Karpas-422 (cell line): ENCODE data around the gene ITPR2. TPM values are rescaled to one million over a fixed set of nuclear protein-coding genes. Genes with fewer than 3 reads are reported as not detected.
A peak's percentile ranks its signal among the peaks of the same experiment; 100 is the strongest.
"Not testable (repeated sequence)": the region's sequence is repeated elsewhere in the genome, so short reads cannot be mapped to it uniquely, and the experiment has no call there.

ENCODE experiments used
- DNase-seq: peaks from one replicate; pipeline ENCODE4 v3.0.0-alpha.2; 2015
- H2AFZ ChIP-seq: fragments of 200-600 bp; sonication (generic); 2 replicates; pipeline ENCODE4 v1.6.1; 2014; ENCODE audit warnings: antibody characterized with exemption, low read length, mixed read lengths
- H3K27ac ChIP-seq: fragments of 200-600 bp; sonication (generic); 2 replicates; pipeline ENCODE4 v1.5.1; 2014; ENCODE audit warnings: mild to moderate bottlenecking, low read length, moderate library complexity
- H3K27me3 ChIP-seq: fragments of 200-600 bp; sonication (generic); 2 replicates; pipeline ENCODE4 v1.6.1; 2014; ENCODE audit warnings: low read length, mixed read lengths
- H3K36me3 ChIP-seq: fragments of 200-600 bp; sonication (generic); 2 replicates; pipeline ENCODE4 v1.6.1; 2014; ENCODE audit warnings: low read length, mixed read lengths; ENCODE audit not compliant: insufficient read depth
- H3K4me1 ChIP-seq: fragments of 200-600 bp; sonication (generic); 2 replicates; pipeline ENCODE4 v1.6.1; 2014; ENCODE audit warnings: mild to moderate bottlenecking, low read length, mixed read lengths
- H3K4me2 ChIP-seq: fragments of 200-600 bp; sonication (generic); 2 replicates; pipeline ENCODE4 v1.6.1; 2014; ENCODE audit warnings: low read length, low read depth, mild to moderate bottlenecking; ENCODE audit not compliant: poor library complexity, severe bottlenecking
- H3K4me3 ChIP-seq: fragments of 200-600 bp; sonication (generic); 2 replicates; pipeline ENCODE4 v1.5.1; 2014; ENCODE audit warnings: mild to moderate bottlenecking, antibody characterized with exemption, low read length, mixed read lengths
- H3K79me2 ChIP-seq: fragments of 200-600 bp; sonication (generic); 2 replicates; pipeline ENCODE4 v1.6.1; 2014; ENCODE audit warnings: mild to moderate bottlenecking, low read length, mixed read lengths
- H3K9ac ChIP-seq: fragments of 200-600 bp; sonication (generic); 2 replicates; pipeline ENCODE4 v1.6.0; 2014; ENCODE audit warnings: low read length
- H3K9me2 ChIP-seq: fragments of 200-600 bp; sonication (generic), shearing (Covaris generic); replicated peaks from 2 replicates; pipeline ENCODE4 v1.6.0; 2014; ENCODE audit warnings: mild to moderate bottlenecking, low read length, moderate library complexity; ENCODE audit not compliant: insufficient read depth
- H3K9me3 ChIP-seq: fragments of 300-700, 200-600 bp; sonication (generic); 2 replicates; pipeline ENCODE4 v1.6.1; 2014; ENCODE audit warnings: low read length, mixed read lengths
- H4K20me1 ChIP-seq: fragments of 200-600 bp; sonication (generic); 2 replicates; pipeline ENCODE4 v1.6.1; 2014; ENCODE audit warnings: mild to moderate bottlenecking, antibody characterized with exemption, low read length, low read depth; ENCODE audit not compliant: insufficient read depth
- total RNA-seq: library from RNA; depleted of rRNA; stranded (reverse); fragments of >200 nt; shearing (Covaris generic); gene quantifications from 2 replicates; pipeline ENCODE4 v1.2.3, GENCODE V29; 2014; ENCODE audit warnings: low replicate concordance

Gene ITPR2
- total RNA-seq, 1 experiment from 2014 or later: 128 TPM

DNA sequence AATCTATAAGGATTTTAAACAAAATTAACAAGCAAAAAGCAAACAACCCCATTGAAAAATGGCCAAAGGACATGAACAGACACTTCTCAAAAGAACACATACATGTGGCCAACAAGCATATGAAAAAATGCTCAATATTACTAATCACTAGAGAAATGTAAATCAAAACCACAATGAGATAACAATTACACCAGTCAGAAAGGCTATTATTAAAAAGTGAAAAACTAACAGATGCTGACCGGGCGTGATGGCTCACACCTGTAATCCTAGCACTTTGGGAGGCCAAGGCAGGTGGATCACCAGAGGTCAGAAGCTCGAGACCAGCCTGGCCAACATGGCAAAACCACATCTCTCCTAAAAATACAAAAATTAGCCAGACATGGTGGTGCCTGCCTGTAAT is 315.7 kb downstream of the ITPR2 start:
- not testable (repeated sequence) for H3K9me2 ChIP-seq, H4K20me1 ChIP-seq, H3K4me2 ChIP-seq, DNase-seq, H2AFZ ChIP-seq, H3K9ac ChIP-seq, H3K27ac ChIP-seq, H3K27me3 ChIP-seq, H3K9me3 ChIP-seq, H3K36me3 ChIP-seq, H3K4me3 ChIP-seq
- Histone ChIP-seq H3K4me1 (peaks cover 20% of the 10 kb centered on the region), H3K79me2 (peaks cover 23% of the 10 kb centered on the region; the same call in 1 of the 2 replicates)

DNA sequence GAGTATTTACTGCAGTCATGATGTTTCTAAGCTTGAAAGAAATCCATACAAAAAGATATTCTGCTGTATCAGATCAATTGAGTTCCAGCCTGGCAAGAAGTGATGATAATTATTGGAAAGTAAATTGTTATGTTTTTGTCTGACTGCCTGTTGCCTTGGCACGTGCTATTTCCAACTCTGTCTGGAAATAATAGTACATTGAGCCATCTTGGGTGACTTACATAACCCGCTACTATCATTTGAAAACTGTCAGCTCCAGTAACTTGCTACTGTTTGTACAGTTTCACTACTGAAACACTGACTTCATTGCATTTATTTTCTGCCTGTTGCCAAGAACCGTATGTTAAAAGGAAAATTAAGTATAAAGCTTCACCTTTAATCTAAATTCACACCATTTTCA is 318.6 kb downstream of the ITPR2 start:
- Histone ChIP-seq H3K27ac (no peak overlapping the region), H3K9me3 (no peaks in the 10 kb centered on the region), H3K27me3 (no peaks in the 10 kb centered on the region), H3K4me2 (no peak overlapping the region), H3K4me3 (no peak overlapping the region), H3K9me2 (no peaks in the 10 kb centered on the region), H3K9ac (no peak overlapping the region), H3K79me2 (peaks cover 23% of the 10 kb centered on the region; the same call in 1 of the 2 replicates), H4K20me1 (no peaks in the 10 kb centered on the region), H3K36me3 (no peaks in the 10 kb centered on the region), H3K4me1 (peaks cover 31% of the 10 kb centered on the region), H2AFZ (no peak overlapping the region)
- no peak for DNase-seq

- Histone ChIP-seq H3K9me3 (no peaks in the 10 kb centered on the region), H3K79me2 (peaks cover 23% of the 10 kb centered on the region; the same call in 1 of the 2 replicates), H3K9me2 (no peaks in the 10 kb centered on the region), H2AFZ (no peak overlapping the region), H3K27me3 (no peaks in the 10 kb centered on the region), H4K20me1 (no peaks in the 10 kb centered on the region), H3K4me1 (peaks cover 39% of the 10 kb centered on the region), H3K9ac (no peak overlapping the region), H3K4me2 (no peak overlapping the region), H3K27ac (no peak overlapping the region), H3K36me3 (no peaks in the 10 kb centered on the region), H3K4me3 (no peak overlapping the region)
- no peak for DNase-seq
Observed at GRCh38 chr12:26513363-26514043, 319.5 kb downstream of the ITPR2 start.

GRCh38 chr12:26512213-26512612 is 320.8 kb downstream of the ITPR2 start:
- Histone ChIP-seq H2AFZ (no peak overlapping the region), H3K4me2 (no peak overlapping the region), H3K27ac (no peak overlapping the region), H3K9me3 (no peaks in the 10 kb centered on the region), H4K20me1 (no peaks in the 10 kb centered on the region), H3K79me2 (peaks cover 21% of the 10 kb centered on the region; the same call in 1 of the 2 replicates), H3K9me2 (no peaks in the 10 kb centered on the region), H3K36me3 (no peaks in the 10 kb centered on the region), H3K27me3 (no peaks in the 10 kb centered on the region), H3K9ac (no peak overlapping the region), H3K4me1 (peaks cover 47% of the 10 kb centered on the region), H3K4me3 (no peak overlapping the region)
- DNase-seq: no peak

- Histone ChIP-seq H3K9me2 (no peaks in the 10 kb centered on the region), H4K20me1 (no peaks in the 10 kb centered on the region), H3K9ac (no peak overlapping the region), H3K9me3 (no peaks in the 10 kb centered on the region), H2AFZ (no peak overlapping the region), H3K4me1 (peaks cover 63% of the 10 kb centered on the region), H3K27ac (no peak overlapping the region), H3K36me3 (no peaks in the 10 kb centered on the region), H3K79me2 (peaks cover 17% of the 10 kb centered on the region; the same call in 1 of the 2 replicates), H3K4me2 (no peak overlapping the region), H3K4me3 (no peak overlapping the region), H3K27me3 (no peaks in the 10 kb centered on the region)
- DNase-seq: no peak
Observed at GRCh38 chr12:26510354-26510674, 322.7 kb downstream of the ITPR2 start.

GRCh38 chr12:26507613-26508012 is 325.4 kb downstream of the ITPR2 start:
- no peaks in the 10 kb centered on the region for H3K27me3 ChIP-seq
- no peaks in the 10 kb centered on the region for H3K79me2 ChIP-seq
- H3K9me2 ChIP-seq: no peaks in the 10 kb centered on the region; the same call in 1 of the 2 replicates
- no peak overlapping the region for H3K4me2 ChIP-seq
- H3K9me3 ChIP-seq: no peaks in the 10 kb centered on the region
- H3K9ac ChIP-seq: no peak overlapping the region
- no peak for DNase-seq
- peaks cover 52% of the 10 kb centered on the region for H3K4me1 ChIP-seq
- H3K36me3 ChIP-seq: no peaks in the 10 kb centered on the region
- H4K20me1 ChIP-seq: no peaks in the 10 kb centered on the region
- H3K4me3 ChIP-seq: no peak overlapping the region
- no peak overlapping the region for H2AFZ ChIP-seq
- H3K27ac ChIP-seq: peak overlapping the region; percentile 14; the same call in 1 of the 2 replicates

DNA sequence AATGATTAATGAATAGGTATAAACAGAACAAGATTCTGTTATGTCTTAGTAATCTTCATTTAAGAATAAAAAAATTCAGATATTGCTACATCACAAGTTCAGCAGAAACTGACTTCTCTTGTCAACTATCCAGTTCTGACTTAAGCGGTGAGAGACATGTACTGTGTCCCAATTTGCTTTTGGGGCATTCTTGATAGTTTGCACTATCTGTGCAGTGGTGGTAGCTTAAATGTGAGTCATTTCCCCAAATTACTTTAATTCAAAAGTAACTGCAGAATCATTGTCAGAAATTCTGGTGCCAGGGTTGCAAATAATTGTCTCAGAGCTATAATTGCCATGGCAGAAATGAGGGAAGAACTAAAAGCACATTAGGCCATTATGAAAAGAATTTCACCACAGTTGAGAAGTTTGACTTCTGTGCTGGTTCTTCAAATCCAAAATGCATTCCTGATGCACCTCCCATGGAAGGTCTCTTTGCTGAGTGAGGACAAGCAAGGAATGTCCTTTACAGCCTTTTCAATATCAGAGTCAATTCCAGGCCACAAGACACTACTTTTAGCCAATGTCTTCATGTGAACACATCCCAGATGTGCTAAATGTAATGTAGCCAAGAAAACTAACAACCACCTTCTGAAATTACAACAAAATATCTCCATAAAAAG is 332.9 kb downstream of the ITPR2 start:
- Histone ChIP-seq H3K27me3 (no peaks in the 10 kb centered on the region), H3K9me3 (no peaks in the 10 kb centered on the region), H3K4me1 (peaks cover 4% of the 10 kb centered on the region), H3K79me2 (peaks cover 4% of the 10 kb centered on the region), H3K9ac (no peak overlapping the region), H3K4me2 (no peak overlapping the region), H3K27ac (no peak overlapping the region), H2AFZ (no peak overlapping the region), H3K9me2 (no peaks in the 10 kb centered on the region; the same call in 1 of the 2 replicates), H4K20me1 (no peaks in the 10 kb centered on the region), H3K4me3 (no peak overlapping the region), H3K36me3 (no peaks in the 10 kb centered on the region)
- DNase-seq: no peak

DNA sequence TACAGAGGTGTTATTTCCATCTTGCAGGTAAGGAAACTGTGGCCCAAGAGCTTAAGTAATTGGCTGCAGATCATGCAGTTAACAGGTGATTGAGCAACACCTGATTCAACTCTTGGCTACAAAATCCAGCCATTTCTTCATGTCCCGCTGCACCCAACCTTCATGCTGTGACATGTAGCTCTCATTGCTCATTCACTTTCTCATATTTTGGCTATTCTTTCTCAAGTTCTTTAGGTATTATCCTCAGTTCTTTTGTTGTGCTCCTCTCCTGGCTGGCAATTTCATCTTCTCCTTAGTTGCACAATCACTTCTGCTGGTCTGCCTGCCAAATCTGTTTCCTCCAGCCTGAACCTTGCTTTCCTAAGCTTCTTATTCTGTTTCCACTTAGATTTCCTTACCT is 336.8 kb downstream of the ITPR2 start:
- Histone ChIP-seq H3K79me2 (peaks cover 4% of the 10 kb centered on the region), H3K4me3 (no peak overlapping the region), H3K27me3 (no peaks in the 10 kb centered on the region), H3K4me2 (no peak overlapping the region), H3K27ac (no peak overlapping the region), H4K20me1 (no peaks in the 10 kb centered on the region), H2AFZ (no peak overlapping the region), H3K9ac (no peak overlapping the region), H3K9me2 (no peaks in the 10 kb centered on the region), H3K9me3 (no peaks in the 10 kb centered on the region), H3K36me3 (peaks cover 17% of the 10 kb centered on the region), H3K4me1 (peaks cover 9% of the 10 kb centered on the region; the same call in 1 of the 2 replicates)
- no peak for DNase-seq
